Measurements from ENCODE around the gene PRPF6. TPM values are rescaled to one million over a fixed set of nuclear protein-coding genes. Genes with fewer than 3 reads are reported as not detected.

The PRPF6 gene
- total RNA-seq, 1 donor from 2014 or later, result 44.1 TPM

GRCh38 chr20:64074184-64074789 is 93.4 kb downstream of the PRPF6 start:
- no peak for DNase-seq (ENCODE audit: low spot score)

GRCh38 chr20:64074963-64075362 is 94.0 kb downstream of the PRPF6 start:
- no peak for DNase-seq (ENCODE audit: low spot score)

GRCh38 chr20:64075556-64075955 is 94.6 kb downstream of the PRPF6 start:
- DNase-seq (ENCODE audit: low spot score), result no peak

GRCh38 chr20:64076061-64076997 is 95.4 kb downstream of the PRPF6 start:
- no peak for DNase-seq (ENCODE audit: low spot score)

- DNase-seq (ENCODE audit: low spot score), result no peak
These were observed 96.2 kb downstream of the PRPF6 start for GRCh38 chr20:64077094-64077493.

- DNase-seq (ENCODE audit: low spot score), result no peak
These were observed 96.6 kb downstream of the PRPF6 start for GRCh38 chr20:64077541-64077875.

- no peak for DNase-seq (ENCODE audit: low spot score)
These were observed 97.1 kb downstream of the PRPF6 start for GRCh38 chr20:64077876-64078551.

- DNase-seq (ENCODE audit: low spot score), result no peak
These were observed 98.0 kb downstream of the PRPF6 start for GRCh38 chr20:64078934-64079272.

GRCh38 chr20:64079273-64080012 is 98.5 kb downstream of the PRPF6 start, which contains the start of gene RGS19:
Gene RGS19, minus strand, starts transcription at chr20:64079518. Its CDS starts 2,632 bp downstream, at chr20:64076886.
- peak; percentile 81 for DNase-seq (ENCODE audit: low spot score)

- no peak for DNase-seq (ENCODE audit: low spot score)
These were observed 99.3 kb downstream of the PRPF6 start, which contains the start of gene OPRL1 for GRCh38 chr20:64080013-64080812. Gene OPRL1, plus strand, starts transcription at chr20:64080082. Its CDS starts 12,639 bp downstream, at chr20:64092721.

GRCh38 chr20:64080813-64081623 is 100.1 kb downstream of the PRPF6 start:
- no peak for DNase-seq (ENCODE audit: low spot score)

- DNase-seq (ENCODE audit: low spot score), result no peak
These were observed 100.7 kb downstream of the PRPF6 start for GRCh38 chr20:64081624-64081964.

GRCh38 chr20:64082126-64082731 is 101.3 kb downstream of the PRPF6 start:
- DNase-seq (ENCODE audit: low spot score), result no peak

Other genes with a start within 250 kb of the PRPF6 start
- gene LIME1, start 244.5 kb upstream of the PRPF6 start, total RNA-seq (ENCODE audit: insufficient read depth, low replicate concordance), result 1.2 TPM
- gene SLC2A4RG, start 241.4 kb upstream of the PRPF6 start, total RNA-seq (ENCODE audit: insufficient read depth, low replicate concordance), result 15.2 TPM
- gene ZBTB46, start 149.9 kb upstream of the PRPF6 start, total RNA-seq (ENCODE audit: insufficient read depth, low replicate concordance), result 1.7 TPM
- not detected for gene ABHD16B, start 119.6 kb upstream of the PRPF6 start, total RNA-seq (ENCODE audit: insufficient read depth, low replicate concordance)
- 72.2 TPM for gene TPD52L2, start 115.9 kb upstream of the PRPF6 start, total RNA-seq (ENCODE audit: insufficient read depth, low replicate concordance)
- gene DNAJC5, start 86.0 kb upstream of the PRPF6 start, total RNA-seq (ENCODE audit: insufficient read depth, low replicate concordance), result 25.5 TPM
- gene UCKL1, start 24.7 kb upstream of the PRPF6 start, total RNA-seq (ENCODE audit: insufficient read depth, low replicate concordance), result 48.2 TPM
- 8.9 TPM for gene ZNF512B, start 11.2 kb upstream of the PRPF6 start, total RNA-seq (ENCODE audit: insufficient read depth, low replicate concordance)
- gene SAMD10, start 1.5 kb upstream of the PRPF6 start, total RNA-seq (ENCODE audit: insufficient read depth, low replicate concordance), result 0.24 TPM
- gene C20orf204, start 55.0 kb downstream of the PRPF6 start, total RNA-seq (ENCODE audit: insufficient read depth, low replicate concordance), result 1.2 TPM
- 8.7 TPM for gene SOX18, start 68.5 kb downstream of the PRPF6 start, total RNA-seq (ENCODE audit: insufficient read depth, low replicate concordance)
- gene TCEA2, start 82.1 kb downstream of the PRPF6 start, total RNA-seq (ENCODE audit: insufficient read depth, low replicate concordance), result 20.9 TPM
- 31.5 TPM for gene RGS19, start 98.4 kb downstream of the PRPF6 start, total RNA-seq (ENCODE audit: insufficient read depth, low replicate concordance)
- gene OPRL1, start 99.0 kb downstream of the PRPF6 start, total RNA-seq (ENCODE audit: insufficient read depth, low replicate concordance), result 2.9 TPM
- 3.4 TPM for gene LKAAEAR1, start 103.3 kb downstream of the PRPF6 start, total RNA-seq (ENCODE audit: insufficient read depth, low replicate concordance)
- gene NPBWR2, start 126.4 kb downstream of the PRPF6 start, total RNA-seq (ENCODE audit: insufficient read depth, low replicate concordance), result 3.9 TPM
- gene MYT1, start 183.3 kb downstream of the PRPF6 start, total RNA-seq (ENCODE audit: insufficient read depth, low replicate concordance), result 1.2 TPM